IPS-18a (cell line): Measurements from ENCODE around the gene SF3A2.
"Not testable (repeated sequence)": the region's sequence is repeated elsewhere in the genome, so short reads cannot be mapped to it uniquely, and the experiment has no call there.

Experiments
- H3K27ac ChIP-seq: one replicate; pipeline ENCODE4 v1.5.1; 2013; ENCODE audit warnings: low read length
- H3K27me3 ChIP-seq: one replicate; pipeline ENCODE4 v1.6.1; 2013; ENCODE audit warnings: mild to moderate bottlenecking, low read length; ENCODE audit not compliant: control insufficient read depth, insufficient read depth
- H3K36me3 ChIP-seq: one replicate; pipeline ENCODE4 v1.6.1; 2013; ENCODE audit warnings: low read depth, low read length; ENCODE audit not compliant: control insufficient read depth
- H3K4me1 ChIP-seq: one replicate; pipeline ENCODE4 v1.6.1; 2013; ENCODE audit warnings: low read depth, low read length; ENCODE audit not compliant: control insufficient read depth
- H3K4me3 ChIP-seq: one replicate; pipeline ENCODE4 v1.5.1; 2013; ENCODE audit warnings: low read length
- H3K9ac ChIP-seq: one replicate; pipeline ENCODE4 v1.6.1; 2013; ENCODE audit warnings: mild to moderate bottlenecking, low read length, moderate library complexity
- H3K9me3 ChIP-seq: one replicate; pipeline ENCODE4 v1.6.1; 2013; ENCODE audit warnings: low read depth, low read length; ENCODE audit not compliant: control insufficient read depth

Gene SF3A2

GRCh38 chr19:2195914-2196313, 40.7 kb upstream of the SF3A2 start:
- no peak overlapping the region for H3K9ac ChIP-seq
- H3K4me3 ChIP-seq: no peak overlapping the region
- H3K27me3 ChIP-seq: no peaks in the 10 kb centered on the region
- H3K27ac ChIP-seq: no peak overlapping the region
- no peaks in the 10 kb centered on the region for H3K4me1 ChIP-seq
- H3K9me3 ChIP-seq: no peaks in the 10 kb centered on the region
- peaks cover 30% of the 10 kb centered on the region for H3K36me3 ChIP-seq

GRCh38 chr19:2197270-2197669, 39.4 kb upstream of the SF3A2 start:
- Histone ChIP-seq H3K9me3 (no peaks in the 10 kb centered on the region), H3K4me1 (no peaks in the 10 kb centered on the region), H3K27ac (no peak overlapping the region), H3K36me3 (peaks cover 19% of the 10 kb centered on the region), H3K4me3 (no peak overlapping the region), H3K9ac (no peak overlapping the region), H3K27me3 (no peaks in the 10 kb centered on the region)

GRCh38 chr19:2198317-2198716, 38.3 kb upstream of the SF3A2 start:
- Histone ChIP-seq H3K4me3 (no peak overlapping the region), H3K4me1 (no peaks in the 10 kb centered on the region), H3K27me3 (no peaks in the 10 kb centered on the region), H3K9me3 (no peaks in the 10 kb centered on the region), H3K27ac (no peak overlapping the region), H3K36me3 (peaks cover 11% of the 10 kb centered on the region), H3K9ac (no peak overlapping the region)

GRCh38 chr19:2199215-2199614, 37.4 kb upstream of the SF3A2 start:
- H3K9me3 ChIP-seq: no peaks in the 10 kb centered on the region
- no peaks in the 10 kb centered on the region for H3K4me1 ChIP-seq

DNA sequence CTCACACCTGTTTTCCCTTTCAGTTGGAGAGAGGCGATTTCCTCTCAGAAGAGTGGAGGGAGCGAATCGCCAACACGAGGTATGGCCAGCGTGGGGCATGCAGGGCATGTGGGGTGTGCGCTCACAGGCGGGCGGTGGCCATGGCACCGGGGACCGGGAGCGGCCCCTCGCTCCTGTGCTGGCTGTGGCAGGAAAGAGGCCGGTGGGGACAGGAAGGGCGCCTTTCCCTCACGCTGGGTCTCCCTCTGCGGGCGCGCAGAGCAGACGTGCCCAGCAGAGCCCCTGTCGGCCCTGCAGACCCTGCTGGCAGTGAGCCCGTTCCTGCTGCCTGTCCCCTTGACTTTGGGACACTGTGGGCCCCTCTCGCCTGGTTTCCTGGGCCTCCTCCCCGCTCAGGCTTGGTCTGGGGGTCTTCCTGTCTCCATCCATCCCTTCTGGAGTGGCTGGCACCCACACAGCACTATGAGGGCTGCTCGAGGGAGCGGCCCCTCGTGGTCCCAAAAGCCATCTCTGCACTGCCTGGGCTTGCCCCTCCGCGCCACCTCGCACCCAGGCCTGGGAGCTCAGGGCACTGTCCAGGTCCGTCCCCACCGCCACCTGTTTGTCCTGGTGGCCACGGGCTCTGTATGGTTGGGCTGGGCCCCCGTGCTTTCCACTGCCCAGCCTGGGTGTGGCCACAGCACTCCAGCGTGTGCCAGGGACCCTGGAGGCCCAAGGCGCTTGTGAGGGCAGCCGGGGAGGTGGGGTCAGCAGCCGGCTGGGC, 36.6 kb upstream of the SF3A2 start:
- Histone ChIP-seq H3K27me3 (no peaks in the 10 kb centered on the region), H3K9me3 (no peaks in the 10 kb centered on the region), H3K36me3 (no peaks in the 10 kb centered on the region), H3K9ac (no peak overlapping the region), H3K27ac (no peak overlapping the region), H3K4me3 (no peak overlapping the region), H3K4me1 (no peaks in the 10 kb centered on the region)

More at GRCh38 chr19:2199215-2199614, 37.4 kb upstream of the SF3A2 start:
- no peaks in the 10 kb centered on the region for H3K27me3 ChIP-seq
- H3K9ac ChIP-seq: no peak overlapping the region
- peaks cover 5% of the 10 kb centered on the region for H3K36me3 ChIP-seq
- no peak overlapping the region for H3K4me3 ChIP-seq
- H3K27ac ChIP-seq: no peak overlapping the region

DNA sequence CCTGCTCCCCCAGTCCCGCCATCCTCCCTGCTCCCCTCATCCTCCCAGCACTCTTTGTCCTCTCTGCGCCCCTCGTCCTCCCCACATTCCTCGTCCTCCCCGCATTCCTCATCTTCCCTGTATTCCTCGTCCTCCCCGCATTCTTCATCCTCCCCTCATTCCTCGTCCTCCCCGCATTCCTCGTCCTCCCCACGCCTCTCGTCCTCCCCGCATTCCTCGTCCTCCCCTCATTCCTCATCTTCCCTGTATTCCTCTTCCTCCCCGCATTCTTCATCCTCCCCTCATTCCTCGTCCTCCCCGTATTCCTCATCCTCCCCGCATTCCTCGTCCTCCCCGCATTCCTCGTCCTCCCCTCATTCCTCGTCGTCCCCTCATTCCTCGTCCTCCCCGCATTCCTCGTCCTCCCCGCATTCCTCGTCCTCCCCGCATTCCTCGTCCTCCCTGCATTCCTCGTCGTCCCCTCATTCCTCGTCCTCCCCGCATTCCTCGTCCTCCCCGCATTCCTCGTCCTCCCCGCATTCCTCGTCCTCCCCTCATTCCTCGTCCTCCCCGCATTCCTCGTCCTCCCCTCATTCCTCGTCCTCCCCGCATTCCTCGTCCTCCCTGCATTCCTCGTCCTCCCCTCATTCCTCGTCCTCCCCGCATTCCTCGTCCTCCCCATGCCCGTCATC, 35.9 kb upstream of the SF3A2 start:
- not testable (repeated sequence) for H3K4me1 ChIP-seq, H3K36me3 ChIP-seq, H3K9ac ChIP-seq, H3K9me3 ChIP-seq, H3K4me3 ChIP-seq, H3K27me3 ChIP-seq, H3K27ac ChIP-seq

DNA sequence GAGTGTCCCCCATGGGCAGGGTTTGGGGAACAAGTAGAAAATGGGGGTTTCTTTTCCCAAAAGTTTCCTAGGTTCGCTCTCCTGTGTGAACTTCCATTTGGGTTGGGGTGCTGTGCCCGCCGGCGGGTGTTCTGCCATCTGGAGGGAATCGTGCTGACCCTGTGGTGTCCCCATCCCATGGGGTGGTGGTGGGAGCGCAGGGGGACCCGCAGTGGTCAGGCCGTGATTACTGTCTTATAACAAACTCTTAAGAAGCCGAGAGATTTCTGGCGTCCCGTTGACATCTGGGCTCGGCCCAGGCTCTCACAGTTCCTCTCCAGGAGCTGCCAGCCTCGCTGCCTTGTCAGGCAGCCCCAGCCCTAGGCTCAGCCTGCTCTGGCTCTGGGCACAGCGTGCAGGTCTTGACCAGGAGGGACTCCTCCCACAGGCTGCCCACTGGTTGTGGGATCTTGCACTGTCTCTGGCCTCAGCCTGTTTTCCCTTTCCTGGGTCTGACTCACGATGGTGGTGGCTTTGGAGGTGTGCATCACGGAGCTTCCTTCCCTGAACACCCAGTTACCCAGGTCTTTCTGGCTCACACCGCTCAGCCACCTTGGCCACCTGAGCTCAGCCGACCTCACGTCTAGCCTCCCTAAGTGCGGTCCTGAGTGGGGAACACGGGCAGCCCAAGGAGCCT, 35.0 kb upstream of the SF3A2 start:
- no peak overlapping the region for H3K27ac ChIP-seq

GRCh38 chr19:2202366-2202765, 34.3 kb upstream of the SF3A2 start:
- Histone ChIP-seq H3K4me3 (no peak overlapping the region), H3K9me3 (no peaks in the 10 kb centered on the region), H3K36me3 (no peaks in the 10 kb centered on the region), H3K9ac (no peak overlapping the region), H3K27ac (no peak overlapping the region), H3K4me1 (no peaks in the 10 kb centered on the region), H3K27me3 (no peaks in the 10 kb centered on the region)

More for the DNA sequence above, 35.0 kb upstream of the SF3A2 start:
- Histone ChIP-seq H3K9me3 (no peaks in the 10 kb centered on the region), H3K9ac (no peak overlapping the region), H3K4me3 (no peak overlapping the region), H3K4me1 (no peaks in the 10 kb centered on the region), H3K27me3 (no peaks in the 10 kb centered on the region), H3K36me3 (no peaks in the 10 kb centered on the region)

GRCh38 chr19:2207008-2207407, 29.6 kb upstream of the SF3A2 start:
- Histone ChIP-seq H3K27me3 (no peaks in the 10 kb centered on the region), H3K4me1 (no peaks in the 10 kb centered on the region), H3K36me3 (peaks cover 14% of the 10 kb centered on the region), H3K4me3 (no peak overlapping the region), H3K9me3 (no peaks in the 10 kb centered on the region), H3K27ac (no peak overlapping the region), H3K9ac (no peak overlapping the region)

DNA sequence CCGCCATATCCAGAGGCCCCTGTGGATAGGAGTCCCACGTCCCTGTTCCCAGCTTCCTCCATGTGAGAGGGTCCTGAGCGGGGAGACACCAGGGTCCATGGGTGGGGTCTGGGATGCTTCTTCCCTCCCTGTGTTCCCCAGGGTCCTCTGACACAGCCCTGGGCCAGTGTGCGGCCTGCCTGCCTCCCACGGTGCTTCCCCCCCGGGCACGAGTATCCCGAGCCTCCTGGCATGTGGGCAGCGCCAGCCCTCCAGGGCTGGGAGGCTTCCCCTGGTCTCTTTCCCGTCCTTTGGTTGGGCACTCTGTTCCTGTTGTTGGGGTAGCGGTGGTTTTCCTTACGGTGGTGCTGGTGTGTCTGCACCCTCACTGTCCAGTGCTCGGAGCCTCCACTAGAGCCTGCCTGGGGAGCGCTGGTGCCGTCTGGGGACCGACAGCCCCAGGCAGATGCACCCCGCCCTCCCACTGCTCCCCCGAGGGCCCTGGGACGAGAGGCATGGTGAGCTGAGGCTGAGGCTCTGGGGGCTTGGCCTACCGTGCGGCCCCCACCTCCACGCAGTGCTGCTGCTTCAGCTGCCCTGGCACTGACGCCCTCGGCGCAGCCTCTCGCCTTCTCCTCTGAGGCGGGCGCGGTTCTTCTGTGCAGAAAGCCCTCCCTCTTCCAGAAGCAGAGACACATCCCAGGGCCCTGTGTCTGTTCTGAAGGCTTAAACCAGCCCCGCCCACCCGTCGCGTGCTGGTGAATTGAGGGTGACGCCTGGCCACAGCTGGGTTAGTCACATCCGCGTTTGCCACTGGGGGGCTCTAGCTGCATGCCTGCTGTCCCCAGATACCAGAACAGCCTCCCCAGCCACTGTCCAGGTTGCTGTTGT, 28.4 kb upstream of the SF3A2 start:
- no peaks in the 10 kb centered on the region for H3K27me3 ChIP-seq
- peaks cover 15% of the 10 kb centered on the region for H3K36me3 ChIP-seq
- no peak overlapping the region for H3K27ac ChIP-seq

GRCh38 chr19:2208975-2209374, 27.6 kb upstream of the SF3A2 start:
- no peak overlapping the region for H3K9ac ChIP-seq
- H3K4me3 ChIP-seq: no peak overlapping the region
- no peak overlapping the region for H3K27ac ChIP-seq
- H3K9me3 ChIP-seq: no peaks in the 10 kb centered on the region
- no peaks in the 10 kb centered on the region for H3K27me3 ChIP-seq
- peaks cover 17% of the 10 kb centered on the region for H3K36me3 ChIP-seq
- H3K4me1 ChIP-seq: no peaks in the 10 kb centered on the region

More for the DNA sequence above, 28.4 kb upstream of the SF3A2 start:
- H3K9ac ChIP-seq: no peak overlapping the region
- no peaks in the 10 kb centered on the region for H3K4me1 ChIP-seq
- no peaks in the 10 kb centered on the region for H3K9me3 ChIP-seq
- H3K4me3 ChIP-seq: no peak overlapping the region
